ENCODE data around the gene ATP9A. TPM values are rescaled to one million over a fixed set of nuclear protein-coding genes. Genes with fewer than 3 reads are reported as not detected.
A peak's percentile ranks its signal among the peaks of the same experiment; 100 is the strongest.

The ATP9A gene
- total RNA-seq, 3 donors from 2014 or later, result 54.0 to 102 (median 59.4) TPM

- intact Hi-C loops (cut with DNase I, micrococcal nuclease), result no loop called here
- no peak overlapping the region for H3K4me3 ChIP-seq
- no peak for TF ChIP-seq CTCF (IDR thresholded peaks at IDR 0.05)
- no peaks in the 10 kb centered on the region for H3K4me1 ChIP-seq (ENCODE audit: low read depth)
- no peak for ATAC-seq
- H3K36me3 ChIP-seq (ENCODE audit: low read depth), result peaks cover 2% of the 10 kb centered on the region
- no peak for DNase-seq
- H3K9me3 ChIP-seq, result no peaks in the 10 kb centered on the region
Measured at GRCh38 chr20:51610111-51610510, 158.1 kb downstream of the ATP9A start.

GRCh38 chr20:51609251-51609650 lies 158.9 kb downstream of the ATP9A start:
- TF ChIP-seq CTCF (IDR thresholded peaks at IDR 0.05), result no peak
- DNase-seq (no peak), ATAC-seq (peak; percentile 16)
- intact Hi-C loops (cut with DNase I, micrococcal nuclease), result no loop called here
- Histone ChIP-seq H3K36me3 (ENCODE audit: low read depth) (peaks cover 2% of the 10 kb centered on the region), H3K4me3 (no peak overlapping the region), H3K9me3 (no peaks in the 10 kb centered on the region), H3K4me1 (ENCODE audit: low read depth) (no peaks in the 10 kb centered on the region)

- no peaks in the 10 kb centered on the region for H3K4me1 ChIP-seq (ENCODE audit: low read depth)
- no peaks in the 10 kb centered on the region for H3K9me3 ChIP-seq
- no peak for DNase-seq
- H3K4me3 ChIP-seq, result no peak overlapping the region
- intact Hi-C loops (cut with DNase I, micrococcal nuclease), result no loop called here
- no peak for TF ChIP-seq CTCF (IDR thresholded peaks at IDR 0.05)
- no peak for ATAC-seq
- peaks cover 2% of the 10 kb centered on the region for H3K36me3 ChIP-seq (ENCODE audit: low read depth)
Measured at GRCh38 chr20:51608061-51608460, 160.1 kb downstream of the ATP9A start.

- no peak for TF ChIP-seq CTCF (IDR thresholded peaks at IDR 0.05)
- Histone ChIP-seq H3K36me3 (ENCODE audit: low read depth) (peaks cover 2% of the 10 kb centered on the region), H3K9me3 (no peaks in the 10 kb centered on the region), H3K4me3 (no peak overlapping the region), H3K4me1 (ENCODE audit: low read depth) (no peaks in the 10 kb centered on the region)
- intact Hi-C loops (cut with DNase I, micrococcal nuclease), result no loop called here
- DNase-seq, result no peak
- no peak for ATAC-seq
Measured at GRCh38 chr20:51607170-51607569, 161.0 kb downstream of the ATP9A start.

GRCh38 chr20:51604851-51605250 lies 163.3 kb downstream of the ATP9A start:
- intact Hi-C loops (cut with DNase I, micrococcal nuclease), result no loop called here
- peaks cover 2% of the 10 kb centered on the region for H3K36me3 ChIP-seq (ENCODE audit: low read depth)
- H3K4me1 ChIP-seq (ENCODE audit: low read depth), result no peaks in the 10 kb centered on the region
- TF ChIP-seq CTCF (IDR thresholded peaks at IDR 0.05), result no peak
- no peaks in the 10 kb centered on the region for H3K9me3 ChIP-seq
- no peak for ATAC-seq
- DNase-seq, result no peak
- H3K4me3 ChIP-seq, result no peak overlapping the region

- Histone ChIP-seq H3K9me3 (no peaks in the 10 kb centered on the region), H3K4me3 (no peak overlapping the region), H3K4me1 (ENCODE audit: low read depth) (no peaks in the 10 kb centered on the region), H3K36me3 (ENCODE audit: low read depth) (no peaks in the 10 kb centered on the region)
- DNase-seq (no peak), ATAC-seq (no peak)
- intact Hi-C loops (cut with DNase I, micrococcal nuclease), result no loop called here
- no peak for TF ChIP-seq CTCF (IDR thresholded peaks at IDR 0.05)
Measured at GRCh38 chr20:51602131-51602530, 166.1 kb downstream of the ATP9A start.
